HG02610 (cell line): ENCODE measurements around the gene NAV1.

Experiments used
- ATAC-seq: cut with Tn5 transposase; IDR thresholded peaks from one replicate; pipeline ENCODE4 v1.9.1; 2021; ENCODE audit warnings: mild to moderate bottlenecking, moderate library complexity; ENCODE audit not compliant: unreplicated experiment

Gene NAV1

GRCh38 chr1:201586806-201587205, 47.9 kb downstream of the NAV1 start:
- ATAC-seq = no peak

GRCh38 chr1:201587729-201588128, 48.8 kb downstream of the NAV1 start:
- ATAC-seq = no peak
